Measurements from ENCODE around the gene CHAMP1.

Gene CHAMP1

DNA sequence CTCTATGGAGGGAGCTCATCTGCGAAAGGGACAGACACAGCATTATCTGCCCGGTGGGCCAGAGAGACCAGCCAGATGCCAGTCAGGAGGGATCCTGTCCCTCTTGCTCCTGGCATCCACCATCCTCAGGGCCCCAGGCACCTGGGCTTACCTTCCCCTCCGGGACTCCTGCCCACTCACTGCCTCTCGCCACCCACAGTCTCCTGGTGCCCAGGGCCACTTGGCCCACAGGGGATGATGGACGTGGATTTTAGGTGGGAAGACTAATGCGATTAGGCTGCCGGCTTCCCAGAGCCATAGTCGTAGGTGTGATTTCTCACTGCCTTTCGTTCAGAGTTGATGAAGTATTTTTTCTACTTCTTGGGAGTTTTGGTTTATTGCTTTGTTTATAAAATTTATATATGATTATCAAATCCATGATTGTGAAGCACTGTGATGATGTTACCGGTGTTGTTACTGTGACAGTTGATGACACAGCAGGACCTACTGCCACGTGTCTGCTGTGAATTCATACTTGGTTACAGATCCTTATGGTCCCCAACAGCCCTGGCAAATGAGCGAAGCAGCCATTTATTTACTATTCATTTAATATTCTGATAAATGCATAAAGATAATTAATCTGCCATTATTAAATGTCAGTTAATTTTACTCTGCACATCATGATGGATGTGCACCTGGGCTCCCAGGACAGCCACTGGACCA, 14.5 kb upstream of the CHAMP1 start:
- DNase-seq = no peak

DNA sequence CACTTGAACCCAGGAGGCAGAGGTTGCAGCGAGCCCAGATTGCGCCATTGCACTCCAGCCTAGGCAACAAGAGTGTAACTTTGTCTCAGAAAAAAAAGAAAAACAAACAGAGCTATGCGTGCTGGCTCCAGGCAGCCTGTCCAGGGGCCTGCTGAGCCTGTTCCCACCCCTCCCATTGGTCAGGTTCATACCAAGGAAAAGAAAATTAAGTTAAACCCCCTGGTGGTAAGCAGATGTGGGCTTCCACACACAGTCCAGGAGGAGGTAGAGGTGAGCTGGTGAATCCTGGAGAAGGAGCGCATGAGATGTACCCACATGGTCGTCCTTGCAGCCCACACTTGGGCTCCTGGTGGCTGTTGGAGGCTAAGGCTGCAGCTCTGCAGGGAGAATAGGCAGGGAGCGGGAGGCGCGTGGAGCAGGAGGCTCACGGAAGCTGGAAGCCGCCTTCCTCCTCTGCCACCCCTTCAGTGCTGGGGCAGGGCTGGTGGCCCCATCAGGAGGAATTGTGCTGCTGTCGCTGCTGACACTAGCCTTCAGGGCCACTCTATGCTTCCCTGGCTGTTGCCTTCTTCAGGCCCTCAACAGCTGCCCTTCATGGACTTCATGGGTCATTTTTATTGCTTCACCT, 10.5 kb upstream of the CHAMP1 start:
- DNase-seq = no peak

DNA sequence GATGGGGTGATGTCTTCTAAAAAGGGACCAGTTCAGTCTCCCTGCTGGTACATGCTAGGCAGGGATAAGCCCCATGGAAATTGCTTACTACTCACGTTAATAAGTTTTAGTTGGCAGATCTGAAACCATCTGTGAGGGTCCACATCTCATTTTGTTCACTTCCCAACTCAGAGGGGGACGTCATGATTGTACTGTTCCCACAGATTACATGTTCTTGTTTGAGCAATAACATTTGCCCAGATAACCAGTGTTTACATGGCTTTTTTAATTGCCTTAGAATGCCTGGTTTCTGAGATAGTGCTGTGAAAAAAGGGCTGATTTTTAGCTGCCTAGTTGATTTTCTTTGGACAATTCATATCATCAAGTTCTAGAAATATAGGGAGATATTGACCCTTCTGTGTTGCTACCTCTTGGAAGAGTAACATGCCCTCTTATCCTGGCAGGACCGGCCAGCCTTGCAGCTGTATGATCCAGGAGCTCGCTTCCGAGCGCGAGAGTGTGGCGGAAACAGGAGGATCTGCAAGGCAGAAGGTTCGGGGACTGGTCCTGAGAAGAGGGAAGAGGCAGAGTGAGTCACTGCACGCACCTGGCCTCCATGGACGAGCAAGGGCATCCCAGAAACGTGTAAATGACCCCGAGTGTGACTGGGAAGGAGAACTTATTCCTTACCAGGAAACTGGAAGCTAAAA, 9.8 kb upstream of the CHAMP1 start:
- no peak for DNase-seq

DNA sequence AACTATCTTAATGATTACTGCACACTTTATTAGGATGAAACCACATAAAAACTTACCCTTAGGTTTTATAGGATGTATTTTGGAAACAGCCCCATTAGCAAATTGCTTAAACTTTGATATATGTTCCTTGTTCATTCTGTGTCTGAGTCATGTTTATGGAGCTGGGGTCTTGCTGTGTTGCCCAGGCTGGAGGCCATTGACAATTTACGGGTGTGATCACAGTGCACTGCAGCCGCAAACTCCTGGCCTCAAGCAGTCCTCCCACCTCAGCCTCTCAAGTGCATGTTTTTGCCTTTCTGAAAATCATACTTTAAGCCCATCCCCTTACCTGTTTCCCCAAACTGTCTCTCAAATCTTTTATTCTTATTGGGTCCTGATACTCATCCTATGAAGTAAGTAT, 5.2 kb upstream of the CHAMP1 start:
- no peak for DNase-seq

DNA sequence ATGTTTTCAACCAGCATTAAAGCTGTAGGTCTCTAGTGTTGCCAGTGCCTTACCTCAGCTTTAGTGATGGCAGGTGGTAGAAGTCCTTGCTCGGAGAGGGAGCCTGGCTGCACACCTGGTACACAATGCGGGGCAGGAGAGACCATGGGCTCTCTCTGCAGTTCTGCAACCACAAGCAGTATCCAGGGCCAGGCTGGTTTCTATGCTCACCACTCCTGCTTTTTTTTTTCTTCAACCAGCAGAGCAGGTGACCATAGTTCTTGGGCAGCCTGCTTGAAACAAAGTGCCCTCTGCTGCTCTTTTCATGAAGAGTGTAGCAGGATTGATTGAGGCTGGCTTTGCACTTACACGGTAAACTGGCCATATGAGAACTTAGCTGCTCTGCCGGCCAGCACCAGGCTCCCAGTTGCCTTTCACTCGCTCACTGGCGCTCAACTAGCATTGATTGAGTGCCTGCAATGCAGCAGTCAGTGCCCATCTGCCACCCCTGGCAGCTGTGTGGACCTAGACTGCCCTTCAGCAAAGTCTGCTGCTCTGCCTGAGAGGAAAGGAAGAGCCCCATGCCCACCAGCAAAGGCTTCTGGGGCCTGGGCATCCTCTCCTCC, 4.4 kb upstream of the CHAMP1 start:
- no peak for DNase-seq

DNA sequence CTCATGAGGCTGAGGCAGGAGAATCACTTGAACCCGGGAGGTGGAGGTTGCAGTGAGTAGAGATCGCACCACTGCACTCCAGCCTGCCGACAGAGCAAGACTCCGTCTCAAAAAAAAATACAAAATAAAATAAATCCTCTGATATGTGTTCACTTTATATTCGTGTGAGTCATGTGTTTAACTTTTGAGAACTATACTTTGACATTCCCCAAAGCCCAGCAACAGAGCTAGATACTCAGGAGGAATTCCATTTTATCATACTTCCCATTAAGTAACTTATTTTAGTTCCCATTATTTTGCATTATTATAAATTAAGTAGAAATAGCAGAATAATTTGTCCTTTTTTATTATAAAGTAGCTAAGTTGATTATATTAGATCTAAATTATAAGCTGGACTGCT, 3.3 kb upstream of the CHAMP1 start:
- no peak for DNase-seq

DNA sequence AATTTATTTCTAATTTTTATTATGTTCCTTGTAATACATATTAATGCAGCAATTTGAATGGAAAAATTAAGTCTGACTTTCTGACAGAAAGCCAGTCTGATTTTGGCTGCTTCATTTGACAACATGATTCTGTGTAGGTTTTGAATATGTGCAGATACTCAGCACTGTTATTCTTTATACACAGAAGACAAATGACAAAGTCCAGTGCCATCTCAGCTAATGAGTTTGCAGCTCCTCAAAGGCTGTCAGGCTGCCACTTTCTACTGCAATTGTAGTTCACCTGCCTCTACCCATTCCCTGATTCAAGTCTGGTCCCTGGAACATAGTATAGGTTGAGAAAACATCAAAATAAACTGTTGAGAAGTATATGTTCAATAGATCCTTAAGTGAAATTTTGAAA, 2.9 kb upstream of the CHAMP1 start:
- peak; percentile 12 for DNase-seq

DNA sequence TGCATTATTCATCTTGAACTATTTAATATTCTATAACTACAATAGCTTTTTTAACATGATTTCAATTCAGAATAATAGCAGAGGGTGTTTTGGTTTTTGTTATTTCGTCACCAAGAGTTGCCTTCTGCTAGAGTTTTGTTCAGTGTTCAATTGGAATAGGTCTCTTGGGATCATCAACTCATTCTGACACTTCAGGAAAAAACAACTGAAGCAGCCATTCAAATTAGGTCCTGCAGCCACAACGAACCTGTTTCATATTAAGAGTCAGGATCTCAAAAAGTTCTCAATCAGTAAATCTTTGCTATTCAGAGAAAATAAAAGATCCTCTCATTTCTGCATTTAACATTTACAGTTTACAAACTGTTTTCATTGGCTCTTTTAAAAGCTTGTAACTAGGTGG, 2.4 kb upstream of the CHAMP1 start:
- DNase-seq = peak; percentile 24

DNA sequence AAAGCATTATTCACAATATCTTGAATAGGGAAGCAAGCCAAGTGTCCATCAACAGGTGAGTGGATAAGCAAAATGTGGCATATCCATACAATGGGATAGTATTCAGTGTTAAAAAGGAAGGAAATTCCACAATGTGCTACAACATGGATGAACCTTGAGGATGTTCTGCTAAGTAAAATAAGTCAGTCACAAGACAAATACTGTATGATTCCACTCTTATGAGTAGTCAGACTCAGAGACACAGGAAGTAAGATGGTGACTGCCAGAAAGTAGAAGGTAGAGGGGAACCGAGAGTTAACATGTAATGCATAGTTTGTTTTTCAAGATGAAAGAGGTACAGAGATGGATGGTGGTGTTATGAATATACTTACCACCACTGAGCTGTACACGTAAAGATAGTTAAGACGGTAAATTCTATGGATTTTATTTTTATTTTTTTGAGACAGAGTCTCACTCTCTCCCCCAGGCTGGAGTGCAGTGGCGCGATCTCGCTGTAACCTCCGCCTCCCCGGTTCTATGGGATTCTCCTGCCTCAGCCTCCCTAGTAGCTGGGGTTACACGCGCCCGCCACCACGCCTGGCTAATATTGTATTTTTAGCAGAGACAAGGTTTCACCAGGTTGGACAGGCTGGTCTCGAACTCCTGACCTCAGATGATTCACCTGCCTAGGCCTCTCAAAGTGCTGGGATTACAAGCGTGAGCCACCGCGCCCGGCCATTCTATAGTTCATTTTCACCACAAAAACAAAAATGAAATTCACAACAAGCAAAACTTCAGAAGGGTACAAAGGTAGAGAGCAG, 1.0 kb upstream of the CHAMP1 start:
- DNase-seq = peak; percentile 45

DNA sequence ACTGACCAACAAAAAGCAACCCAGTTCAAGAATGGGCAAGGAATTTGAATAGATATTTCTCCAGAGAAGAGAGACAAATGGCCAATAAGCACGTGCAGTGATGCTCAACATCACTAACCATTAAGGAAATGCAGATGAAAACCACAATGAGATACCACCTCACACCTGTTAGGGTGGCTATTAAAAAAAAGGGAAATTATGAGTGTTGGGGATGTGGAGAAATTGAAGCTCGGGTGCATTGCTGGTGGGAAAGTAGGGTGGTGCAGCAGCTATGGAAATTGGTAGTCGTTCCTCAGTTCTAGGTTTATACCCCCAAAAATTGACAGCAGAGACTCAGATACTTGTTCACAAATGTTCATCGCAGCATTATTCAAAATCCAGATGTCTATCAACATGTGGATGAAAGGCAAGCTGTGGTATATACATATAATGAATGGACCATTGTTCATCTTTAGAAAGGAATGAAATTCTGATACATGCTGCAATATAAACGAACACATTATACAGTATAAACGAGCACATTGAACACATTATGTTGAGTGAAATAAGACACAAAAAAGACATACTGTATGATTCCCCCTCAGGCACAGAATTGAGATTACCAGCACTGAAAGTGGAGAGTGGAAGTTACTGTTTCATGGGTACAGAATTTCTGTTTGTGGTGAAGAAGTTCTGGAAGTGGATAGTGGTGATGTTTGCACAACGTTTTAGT, 927 bp downstream of the CHAMP1 start:
- no peak for DNase-seq

DNA sequence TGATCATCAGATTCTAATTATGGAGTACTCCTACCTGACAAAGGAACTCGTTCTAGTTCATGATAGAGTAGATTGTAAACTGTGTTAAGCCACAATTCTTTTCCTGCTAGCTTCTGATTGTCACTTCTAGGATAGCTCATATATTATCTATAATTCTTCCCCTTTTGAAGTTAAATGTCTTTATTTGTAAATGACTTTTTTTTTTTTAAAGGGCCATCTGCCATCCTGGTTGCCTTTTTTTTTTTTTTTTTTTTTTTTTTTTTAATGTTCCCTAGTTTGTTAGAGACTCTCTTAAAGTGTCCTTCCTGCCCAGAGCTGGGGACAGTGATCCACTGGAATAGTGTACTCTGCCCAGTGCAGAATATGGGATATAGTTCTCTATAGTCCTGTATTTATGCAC, 4.3 kb downstream of the CHAMP1 start:
- DNase-seq = peak; percentile 53

DNA sequence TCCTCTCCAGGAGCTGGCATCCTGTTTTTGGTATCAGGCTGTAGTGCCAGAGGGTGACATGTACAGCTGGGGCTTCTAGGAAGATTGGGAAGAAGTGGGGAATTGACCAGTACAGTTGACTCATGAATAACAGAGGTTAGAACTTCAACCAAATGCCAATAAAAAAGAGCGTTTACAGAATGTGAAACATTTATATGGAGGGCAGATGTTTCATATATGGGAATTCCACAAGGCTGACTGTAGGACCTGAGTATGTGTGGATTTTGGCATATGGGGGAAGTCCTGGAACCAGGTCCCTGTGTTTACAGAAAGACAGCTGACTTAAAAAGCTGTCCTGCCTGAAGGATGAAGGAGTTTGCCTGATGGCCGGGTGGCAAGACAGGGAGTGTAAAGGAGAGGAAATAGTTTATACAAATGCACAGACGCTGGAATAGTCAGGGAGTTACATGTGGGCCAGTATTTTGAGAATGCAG, 5.2 kb downstream of the CHAMP1 start:
- DNase-seq = no peak

DNA sequence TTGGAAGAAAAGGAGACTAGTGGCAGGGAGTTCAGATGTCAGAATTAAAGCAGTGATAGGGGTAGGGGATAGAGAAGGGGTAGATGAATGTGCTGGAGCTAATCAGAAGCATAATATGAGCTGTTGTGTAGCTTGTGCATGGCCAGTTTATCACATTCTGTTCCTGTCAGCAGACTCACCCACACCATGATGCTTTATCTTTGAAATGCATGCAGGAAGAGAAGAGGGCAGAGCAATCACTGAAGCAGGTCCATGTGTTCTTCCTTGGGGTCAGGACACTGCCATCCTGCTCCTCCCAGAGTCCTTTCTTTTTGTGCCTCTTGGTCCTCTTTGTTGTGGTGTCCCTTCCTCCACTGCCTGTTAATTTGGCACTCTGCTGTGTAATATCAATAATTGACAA, 5.8 kb downstream of the CHAMP1 start:
- peak; percentile 67 for DNase-seq

DNA sequence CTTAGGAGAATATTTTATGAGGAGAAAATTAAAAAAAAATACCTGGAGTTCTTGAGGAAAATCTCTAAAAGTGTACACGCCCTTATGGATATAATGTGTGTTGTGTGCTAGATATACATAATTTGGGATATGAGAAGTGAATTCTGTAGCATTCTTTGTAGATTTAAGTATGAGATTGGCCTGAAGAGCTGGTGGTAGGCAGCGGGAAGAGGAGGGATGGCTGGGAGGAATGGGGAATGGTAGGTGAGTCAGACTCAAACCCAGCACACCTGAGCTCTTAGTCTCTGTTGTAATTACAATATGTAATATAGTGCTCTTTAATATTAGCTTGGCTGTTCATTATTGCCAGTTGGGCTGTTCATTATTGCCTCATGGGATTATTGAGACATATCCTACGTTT, 7.0 kb downstream of the CHAMP1 start:
- no peak for DNase-seq

DNA sequence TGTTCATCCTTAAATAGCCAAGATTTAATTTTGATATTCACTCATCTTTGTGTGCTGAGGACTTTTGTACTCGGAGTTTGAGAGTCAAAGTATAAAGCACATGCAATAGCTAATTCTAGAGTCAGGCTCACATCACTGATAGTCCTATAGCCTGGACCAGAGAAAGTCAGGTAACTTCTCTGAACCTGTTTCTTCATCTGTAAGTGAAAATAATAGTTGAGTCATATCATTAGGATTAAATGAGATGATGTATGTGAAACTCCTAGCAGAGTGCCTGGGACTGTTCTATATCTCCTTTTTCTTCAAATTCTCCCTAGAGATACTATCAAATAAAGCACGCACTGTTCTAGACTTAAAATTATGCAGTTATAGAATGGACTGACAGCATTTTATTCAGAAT, 9.0 kb downstream of the CHAMP1 start:
- no peak for DNase-seq

DNA sequence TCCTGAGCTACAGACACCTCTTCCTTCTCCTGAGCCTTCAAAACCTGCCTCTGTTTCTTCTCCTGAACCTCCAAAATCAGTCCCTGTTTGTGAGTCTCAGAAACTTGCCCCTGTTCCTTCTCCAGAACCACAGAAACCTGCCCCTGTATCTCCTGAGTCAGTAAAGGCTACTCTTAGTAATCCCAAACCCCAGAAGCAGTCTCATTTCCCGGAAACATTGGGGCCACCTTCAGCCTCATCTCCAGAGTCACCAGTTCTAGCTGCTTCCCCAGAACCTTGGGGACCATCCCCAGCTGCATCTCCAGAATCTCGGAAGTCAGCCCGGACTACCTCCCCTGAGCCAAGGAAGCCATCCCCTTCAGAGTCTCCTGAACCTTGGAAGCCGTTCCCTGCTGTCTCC, 10.0 kb downstream of the CHAMP1 start:
- no peak for DNase-seq

DNA sequence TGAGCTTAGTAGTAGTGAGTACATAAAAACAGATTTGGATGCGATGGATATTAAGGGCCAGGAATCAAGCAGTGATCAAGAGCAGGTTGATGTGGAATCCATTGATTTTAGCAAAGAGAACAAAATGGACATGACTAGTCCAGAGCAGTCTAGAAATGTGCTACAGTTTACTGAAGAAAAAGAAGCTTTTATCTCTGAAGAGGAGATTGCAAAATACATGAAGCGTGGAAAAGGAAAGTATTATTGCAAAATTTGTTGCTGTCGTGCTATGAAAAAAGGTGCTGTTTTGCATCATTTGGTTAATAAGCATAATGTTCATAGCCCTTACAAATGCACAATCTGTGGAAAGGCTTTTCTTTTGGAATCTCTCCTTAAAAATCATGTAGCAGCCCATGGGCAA, 11.4 kb downstream of the CHAMP1 start:
- DNase-seq = no peak

DNA sequence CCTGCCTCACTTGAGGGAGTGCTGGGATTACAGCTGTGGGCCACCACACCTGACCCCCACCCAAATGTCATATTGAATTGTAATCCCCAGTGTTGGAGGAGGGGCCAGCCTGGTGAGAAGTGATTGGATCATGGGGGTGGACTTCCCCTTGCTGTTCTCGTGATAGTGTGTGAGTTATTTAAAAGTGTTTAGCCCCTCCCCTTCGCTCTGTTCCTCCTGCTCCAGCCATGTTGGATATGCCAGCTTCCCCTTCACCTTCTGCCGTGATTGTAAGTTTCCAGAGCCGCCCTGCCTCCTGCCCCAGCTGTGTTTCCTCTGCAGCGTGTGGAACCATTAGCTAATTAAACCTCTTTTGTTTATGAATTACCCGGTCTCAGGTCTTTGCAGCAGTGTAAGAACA, 13.7 kb downstream of the CHAMP1 start:
- no peak for DNase-seq

DNA sequence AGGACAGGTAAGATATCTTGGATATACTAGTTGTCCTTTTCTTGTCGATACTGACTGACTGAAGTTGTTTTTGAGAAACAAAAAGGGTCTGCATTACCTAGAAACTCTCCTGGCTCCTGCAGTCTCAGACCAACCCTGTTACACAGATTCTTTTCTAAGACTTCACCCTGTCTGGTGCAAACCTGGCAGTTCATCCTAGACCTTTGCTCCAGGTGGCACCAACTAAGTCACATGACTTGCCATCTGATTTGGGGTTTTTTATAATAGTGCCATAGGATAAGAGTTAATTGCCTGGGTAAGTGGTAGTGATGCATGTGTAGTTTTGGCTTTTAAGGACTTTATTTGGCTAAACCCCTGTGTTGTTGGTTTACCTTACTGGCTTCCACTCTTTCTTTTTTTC, 14.3 kb downstream of the CHAMP1 start:
- DNase-seq = no peak

DNA sequence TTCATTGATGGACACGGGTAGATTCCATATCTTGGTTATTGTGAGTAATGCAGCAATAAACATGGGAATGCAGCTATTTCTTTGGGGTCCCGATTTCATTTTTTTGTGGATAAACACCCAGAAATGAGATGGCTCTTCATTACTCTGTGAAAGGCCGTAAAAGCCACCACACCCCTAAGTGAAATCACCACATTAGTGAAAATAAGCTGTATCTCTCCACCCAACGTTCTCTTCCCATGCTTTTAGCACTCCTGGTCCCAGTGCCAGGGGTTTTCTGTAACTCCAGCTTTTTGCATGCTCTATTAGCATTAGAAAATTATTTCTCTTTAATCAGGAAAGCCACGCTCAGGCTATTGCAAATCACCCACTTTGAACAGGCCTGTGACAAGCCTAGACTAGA, 15.8 kb downstream of the CHAMP1 start:
- no peak for DNase-seq

DNA sequence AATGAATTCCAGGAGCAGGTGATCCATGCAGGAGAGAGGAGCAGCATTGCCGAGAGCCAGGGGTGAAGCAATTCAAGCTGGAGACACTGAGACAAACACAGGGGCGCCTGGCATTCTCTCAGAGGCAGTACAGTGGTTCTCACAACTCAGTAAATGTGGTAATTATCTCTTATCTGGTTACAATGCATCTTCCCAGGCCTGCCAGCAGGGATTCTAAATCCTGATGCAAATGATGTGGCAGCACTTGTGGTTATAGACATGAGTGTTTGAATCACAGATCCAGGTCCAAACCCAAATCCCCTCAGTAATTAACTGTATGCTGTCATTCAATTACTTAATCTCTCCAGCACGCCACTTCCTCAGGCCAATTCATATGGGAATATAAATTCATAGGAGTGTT, 19.6 kb downstream of the CHAMP1 start:
- peak; percentile 30 for DNase-seq

DNA sequence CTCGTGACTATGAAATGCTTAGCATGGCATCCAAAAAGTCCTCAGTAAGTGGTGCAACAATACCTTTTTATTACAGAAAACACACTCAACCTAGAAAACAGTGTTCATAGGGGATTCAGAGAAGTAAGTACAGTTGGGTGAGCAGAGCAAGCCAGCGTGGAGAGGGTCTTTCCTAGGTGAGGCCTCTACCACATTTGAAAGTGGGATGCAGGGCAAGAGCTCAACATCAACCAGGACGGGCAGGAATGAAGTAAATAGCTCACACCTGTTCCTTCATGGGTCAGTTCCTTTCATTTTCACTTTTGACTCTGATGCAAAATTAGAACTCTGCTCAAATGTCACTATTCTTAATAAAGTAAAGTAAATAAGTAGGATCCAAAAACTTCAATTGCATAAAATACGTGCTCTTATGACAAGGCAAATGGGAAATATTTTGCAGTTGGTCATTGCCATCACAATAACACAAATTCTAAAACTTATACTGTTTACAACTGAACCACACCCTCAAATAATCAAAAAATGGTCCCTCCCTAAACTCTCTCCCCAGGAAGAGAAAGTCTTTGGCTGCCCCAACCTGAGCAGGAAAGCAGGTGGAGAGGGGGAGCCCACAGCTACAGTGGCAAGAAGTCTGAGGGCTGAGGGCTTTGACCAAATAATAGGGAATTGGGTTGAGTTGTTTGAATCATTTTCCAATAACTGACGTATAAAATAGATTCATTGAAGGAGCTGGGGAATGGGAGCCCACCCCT, 20.2 kb downstream of the CHAMP1 start:
- DNase-seq = peak; percentile 30

Data from OCI-M1 (cell line).